SIG-M5 treated with dmso at 0.1 percent for 504 hours (cell line): ENCODE results near the gene NARS2.
"Not testable (repeated sequence)": the region's sequence is repeated elsewhere in the genome, so short reads cannot be mapped to it uniquely, and the experiment has no call there.

ENCODE experiments used
- DNase-seq: peaks from one replicate; lab custom pipeline; 2025; ENCODE audit not compliant: unreplicated experiment; lab: John Stamatoyannopoulos, UW

NARS2 gene

GRCh38 chr11:78547931-78548705 lies 26.5 kb downstream of the NARS2 start:
- no peak for DNase-seq

- no peak for DNase-seq
These were observed 32.7 kb downstream of the NARS2 start for GRCh38 chr11:78542007-78542406.

GRCh38 chr11:78541537-78541936 lies 33.1 kb downstream of the NARS2 start:
- DNase-seq: no peak

GRCh38 chr11:78540256-78540655 lies 34.4 kb downstream of the NARS2 start:
- no peak for DNase-seq

- no peak for DNase-seq
These were observed 35.2 kb downstream of the NARS2 start for GRCh38 chr11:78539506-78539905.

- no peak for DNase-seq
These were observed 37.7 kb downstream of the NARS2 start for GRCh38 chr11:78536933-78537332.

- DNase-seq: no peak
These were observed 38.7 kb downstream of the NARS2 start for GRCh38 chr11:78535920-78536319.

- no peak for DNase-seq
These were observed 39.6 kb downstream of the NARS2 start for GRCh38 chr11:78535027-78535426.

- peak; percentile 31 for DNase-seq
These were observed 41.3 kb downstream of the NARS2 start for GRCh38 chr11:78533399-78533798.

GRCh38 chr11:78532991-78533390 lies 41.7 kb downstream of the NARS2 start:
- DNase-seq: no peak

- no peak for DNase-seq
These were observed 48.0 kb downstream of the NARS2 start for GRCh38 chr11:78526497-78527146.

- DNase-seq: no peak
These were observed 48.9 kb downstream of the NARS2 start for GRCh38 chr11:78525720-78526119.

GRCh38 chr11:78520230-78520629 lies 54.4 kb downstream of the NARS2 start:
- DNase-seq: no peak

- no peak for DNase-seq
These were observed 58.4 kb downstream of the NARS2 start for GRCh38 chr11:78516281-78516680.

- no peak for DNase-seq
These were observed 59.7 kb downstream of the NARS2 start for GRCh38 chr11:78514922-78515502.

GRCh38 chr11:78513085-78513484 lies 61.6 kb downstream of the NARS2 start:
- DNase-seq: not testable (repeated sequence)

- no peak for DNase-seq
These were observed 64.1 kb downstream of the NARS2 start for GRCh38 chr11:78510597-78510996.

- no peak for DNase-seq
These were observed 64.6 kb downstream of the NARS2 start for GRCh38 chr11:78510025-78510596.

GRCh38 chr11:78504708-78505107 lies 70.0 kb downstream of the NARS2 start:
- no peak for DNase-seq

GRCh38 chr11:78504181-78504580 lies 70.5 kb downstream of the NARS2 start:
- no peak for DNase-seq

- DNase-seq: no peak
These were observed 74.7 kb downstream of the NARS2 start for GRCh38 chr11:78499971-78500370.

- no peak for DNase-seq
These were observed 77.4 kb downstream of the NARS2 start for GRCh38 chr11:78497293-78497692.
